GM23338 (cell line): Measurements from ENCODE around the gene MYT1.

ENCODE experiments used
- CTCF ChIP-seq, 2 experiments: fragments of 200-600 bp in 1 of 2; sonication (generic) in 1 of 2; conservative IDR thresholded peaks; 2 replicates each; pipeline versions ENCODE4 v1.5.1 to v1.6.1; 2016 to 2017; ENCODE audit warnings: antibody characterized with exemption in 2 of 2, low read depth in 2 of 2, mild to moderate bottlenecking in 2 of 2, moderate library complexity in 1 of 2
- EZH2 ChIP-seq: fragments of 200-600 bp; sonication (generic); IDR thresholded peaks from one replicate; pipeline ENCODE4 v1.8.0; 2017; ENCODE audit warnings: antibody characterized with exemption, mild to moderate bottlenecking, low read depth; ENCODE audit not compliant: unreplicated experiment

GRCh38 chr20:64162239-64162910 is 1.9 kb upstream of the MYT1 start:
- TF ChIP-seq EZH2: no peak
- TF ChIP-seq CTCF (conservative IDR thresholded peaks at IDR 0.05; ENCODE audit: low read depth in 2 of 2): no peak
